GM13977 (cell line): Measurements from ENCODE around the gene ERC2.
A peak's percentile ranks its signal among the peaks of the same experiment; 100 is the strongest.

Source experiments
- DNase-seq: peaks from one replicate; pipeline ENCODE4 v3.0.0; 2012; ENCODE audit warnings: low spot score
- in situ Hi-C: fragments of 300-500 bp; cut with MboI; formaldehyde crosslinking; loops from one replicate; pipeline ENCODE4 v1.12.0; 2022; ENCODE audit warnings: low sequenced_read_pairs, low pct_unique_long_range_greater_than_20kb, mixed read lengths, inconsistent platforms; ENCODE audit not compliant: unreplicated experiment
- TF ChIP-seq, protein P1 (sequence below): IDR thresholded peaks from 2 replicates; pipeline ENCODE4 v1.5.1; 2012; ENCODE audit warnings: mild to moderate bottlenecking, control low read depth; ENCODE audit not compliant: insufficient read depth; ENCODE audit errors: extremely low read depth, missing control alignments

ERC2 gene

DNA sequence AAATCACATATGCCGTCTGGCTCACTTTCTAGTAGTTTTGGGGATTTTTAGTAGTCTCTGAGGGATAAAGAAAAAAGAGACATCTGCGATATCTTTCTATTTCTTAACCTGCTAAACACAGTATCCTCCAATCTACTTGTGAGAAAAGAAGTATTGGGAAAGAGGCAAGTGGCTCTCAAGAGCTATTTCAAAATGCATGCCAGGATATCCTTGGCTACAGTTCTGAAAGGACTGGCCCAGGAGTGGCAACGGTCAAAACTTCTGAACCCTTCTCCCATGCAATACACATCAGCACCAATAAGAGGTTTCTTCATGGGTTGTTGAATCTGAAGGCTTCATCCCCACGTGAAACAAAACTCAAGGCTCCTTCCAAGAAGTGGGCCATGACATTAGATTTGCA, 777.1 kb downstream of the ERC2 start:
- TF ChIP-seq, protein P1, sequence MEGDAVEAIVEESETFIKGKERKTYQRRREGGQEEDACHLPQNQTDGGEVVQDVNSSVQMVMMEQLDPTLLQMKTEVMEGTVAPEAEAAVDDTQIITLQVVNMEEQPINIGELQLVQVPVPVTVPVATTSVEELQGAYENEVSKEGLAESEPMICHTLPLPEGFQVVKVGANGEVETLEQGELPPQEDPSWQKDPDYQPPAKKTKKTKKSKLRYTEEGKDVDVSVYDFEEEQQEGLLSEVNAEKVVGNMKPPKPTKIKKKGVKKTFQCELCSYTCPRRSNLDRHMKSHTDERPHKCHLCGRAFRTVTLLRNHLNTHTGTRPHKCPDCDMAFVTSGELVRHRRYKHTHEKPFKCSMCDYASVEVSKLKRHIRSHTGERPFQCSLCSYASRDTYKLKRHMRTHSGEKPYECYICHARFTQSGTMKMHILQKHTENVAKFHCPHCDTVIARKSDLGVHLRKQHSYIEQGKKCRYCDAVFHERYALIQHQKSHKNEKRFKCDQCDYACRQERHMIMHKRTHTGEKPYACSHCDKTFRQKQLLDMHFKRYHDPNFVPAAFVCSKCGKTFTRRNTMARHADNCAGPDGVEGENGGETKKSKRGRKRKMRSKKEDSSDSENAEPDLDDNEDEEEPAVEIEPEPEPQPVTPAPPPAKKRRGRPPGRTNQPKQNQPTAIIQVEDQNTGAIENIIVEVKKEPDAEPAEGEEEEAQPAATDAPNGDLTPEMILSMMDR = no peak
- no peak for DNase-seq
- in situ Hi-C loops = no loop called here

DNA sequence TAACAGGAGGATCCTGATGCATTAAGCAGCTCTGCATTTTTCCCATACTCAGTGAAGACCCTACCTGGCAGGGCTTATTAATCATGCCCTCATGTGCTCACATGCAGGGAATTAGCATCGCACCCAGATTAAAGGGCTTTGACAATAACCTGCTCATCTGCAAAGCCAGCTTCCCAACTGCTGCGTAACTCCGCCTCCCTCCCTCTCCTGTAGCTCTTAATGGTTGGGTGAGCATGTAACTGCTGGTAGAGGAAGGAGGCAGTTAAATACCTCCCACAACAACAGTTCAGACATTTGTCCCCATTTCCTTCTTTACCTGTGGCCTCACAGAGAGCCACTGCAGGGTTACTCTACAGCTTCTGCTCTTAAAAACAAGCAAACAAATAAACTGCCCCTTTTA, 777.5 kb downstream of the ERC2 start:
- TF ChIP-seq, protein P1 = no peak
- peak; percentile 13 for DNase-seq
- in situ Hi-C loops = no loop called here

DNA sequence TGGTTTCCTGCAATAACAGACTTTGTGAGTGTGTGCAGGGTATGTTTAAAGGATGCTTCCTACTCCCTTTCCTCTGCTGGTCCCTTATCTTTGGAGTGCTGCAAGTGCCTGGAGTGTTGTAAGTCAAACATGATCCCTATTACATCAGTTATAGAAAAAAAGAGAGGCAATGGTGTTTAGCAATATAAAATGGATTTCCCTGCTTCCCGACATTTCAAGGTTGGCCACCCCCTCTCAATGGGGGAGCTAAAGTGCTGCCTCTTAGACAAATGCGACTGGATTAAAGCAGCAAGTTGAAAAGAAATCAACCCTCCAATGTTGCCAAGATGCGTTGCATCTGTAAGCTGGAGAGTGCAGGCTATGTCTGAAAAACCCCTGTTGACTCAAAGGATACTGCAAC, 778.1 kb downstream of the ERC2 start:
- TF ChIP-seq, protein P1 = no peak
- no peak for DNase-seq
- in situ Hi-C loops = no loop called here

DNA sequence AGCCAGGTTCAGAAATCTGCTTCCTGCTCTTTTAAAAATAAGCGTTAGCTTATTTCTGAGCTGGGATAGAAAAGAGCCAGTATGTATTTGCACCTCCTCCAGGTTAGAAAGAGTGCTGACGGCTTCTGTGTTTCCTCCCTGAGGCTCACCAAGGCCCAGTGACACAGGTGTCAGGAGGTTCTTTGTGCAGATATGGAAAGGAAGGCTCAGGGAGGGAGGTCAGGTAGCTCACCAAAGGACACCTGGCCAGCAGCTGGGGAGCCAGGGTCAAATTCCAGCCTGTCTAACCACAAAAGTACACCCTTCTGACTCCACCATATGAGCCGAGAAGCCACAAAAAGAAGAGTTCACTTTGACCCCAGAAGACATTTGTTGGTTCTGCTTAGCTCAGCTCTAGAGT, 780.1 kb downstream of the ERC2 start:
- no peak for DNase-seq
- TF ChIP-seq, protein P1 = no peak
- in situ Hi-C loops = no loop called here

DNA sequence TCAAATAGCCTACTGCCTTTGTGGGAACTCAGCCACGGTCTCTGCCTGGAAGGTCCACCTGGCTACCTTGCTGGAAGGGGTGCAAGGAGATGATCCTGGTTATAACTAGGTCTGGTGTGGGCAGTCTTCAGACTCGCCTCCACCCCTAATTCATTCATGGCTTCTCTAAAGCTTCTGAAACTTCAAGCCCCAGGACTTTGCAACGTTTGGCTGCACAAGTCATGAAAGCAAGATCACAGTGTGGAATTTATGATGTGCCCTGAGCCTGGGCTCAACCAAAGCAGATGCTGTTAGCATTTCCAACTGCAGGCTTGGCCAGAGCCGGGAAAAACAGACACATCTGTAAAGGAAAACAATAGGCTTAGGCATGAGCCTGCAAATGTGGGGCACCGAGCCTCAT, 780.7 kb downstream of the ERC2 start:
- in situ Hi-C loops = no loop called here
- no peak for DNase-seq
- TF ChIP-seq, protein P1 = no peak

DNA sequence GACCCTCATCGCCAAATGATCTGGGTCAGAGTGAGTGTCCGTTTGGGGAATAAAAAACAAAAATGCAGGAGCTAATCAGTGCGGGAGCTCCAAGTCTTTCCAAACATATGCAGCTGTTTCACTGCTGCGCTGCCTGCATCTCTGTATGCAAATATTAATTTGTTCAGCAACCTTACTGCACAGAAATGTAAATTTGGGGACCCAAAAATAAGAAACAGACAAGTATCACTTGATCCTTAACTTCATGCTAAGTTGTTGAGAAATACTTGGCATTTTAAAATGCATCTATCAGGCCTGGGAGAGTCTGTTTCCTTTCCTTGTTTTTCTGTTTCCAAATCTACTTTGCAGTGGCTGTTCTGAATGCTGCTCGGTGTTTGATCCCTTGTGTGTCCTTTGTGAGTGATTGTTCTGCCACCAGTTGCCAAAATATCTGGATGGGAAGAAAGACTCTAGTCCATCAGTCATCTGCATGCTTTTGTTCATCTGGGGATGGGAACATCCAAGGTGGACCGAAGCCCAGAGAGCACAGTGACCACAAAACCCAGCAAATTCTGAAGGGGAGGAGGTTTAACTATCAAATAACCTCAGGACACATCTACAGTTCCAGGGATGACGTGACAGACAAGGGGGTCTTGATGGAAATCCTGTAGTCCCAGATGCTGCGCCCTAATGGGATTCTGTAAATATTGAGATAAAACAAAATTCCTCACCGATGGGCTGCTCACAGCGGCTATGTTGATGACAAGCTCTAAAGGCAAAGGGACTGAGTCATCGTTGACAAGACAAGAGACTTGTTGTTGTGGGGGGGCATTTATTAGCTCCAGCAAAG, 781.6 kb downstream of the ERC2 start:
- TF ChIP-seq, protein P1 = no peak
- no peak for DNase-seq
- in situ Hi-C loops = no loop called here
